ENCODE measurements around the gene NCAM1. TPM values are rescaled to one million over a fixed set of nuclear protein-coding genes. Genes with fewer than 3 reads are reported as not detected.

Gene NCAM1
- total RNA-seq, 4 donors from 2014 or later = 94.8 to 195 (median 150) TPM

GRCh38 chr11:113316256-113316655 lies 355.0 kb downstream of the NCAM1 start:
- no peak for DNase-seq
- Histone ChIP-seq H3K4me3 (replicated peaks in 1 of 3) (no peak overlapping the region), H3K4me1 (peaks cover 6 to 14% of the 10 kb centered on the region in 2 donors), H3K27me3 (no peaks in the 10 kb centered on the region), H3K9me3 (no peaks in the 10 kb centered on the region), H3K27ac (no peak overlapping the region), H3K36me3 (peaks cover 0 to 4% of the 10 kb centered on the region in 2 donors)
- 87 to 91% methylated on average over 1 of the region's 1 CpG for WGBS, 2 donors
- TF ChIP-seq, protein P1, sequence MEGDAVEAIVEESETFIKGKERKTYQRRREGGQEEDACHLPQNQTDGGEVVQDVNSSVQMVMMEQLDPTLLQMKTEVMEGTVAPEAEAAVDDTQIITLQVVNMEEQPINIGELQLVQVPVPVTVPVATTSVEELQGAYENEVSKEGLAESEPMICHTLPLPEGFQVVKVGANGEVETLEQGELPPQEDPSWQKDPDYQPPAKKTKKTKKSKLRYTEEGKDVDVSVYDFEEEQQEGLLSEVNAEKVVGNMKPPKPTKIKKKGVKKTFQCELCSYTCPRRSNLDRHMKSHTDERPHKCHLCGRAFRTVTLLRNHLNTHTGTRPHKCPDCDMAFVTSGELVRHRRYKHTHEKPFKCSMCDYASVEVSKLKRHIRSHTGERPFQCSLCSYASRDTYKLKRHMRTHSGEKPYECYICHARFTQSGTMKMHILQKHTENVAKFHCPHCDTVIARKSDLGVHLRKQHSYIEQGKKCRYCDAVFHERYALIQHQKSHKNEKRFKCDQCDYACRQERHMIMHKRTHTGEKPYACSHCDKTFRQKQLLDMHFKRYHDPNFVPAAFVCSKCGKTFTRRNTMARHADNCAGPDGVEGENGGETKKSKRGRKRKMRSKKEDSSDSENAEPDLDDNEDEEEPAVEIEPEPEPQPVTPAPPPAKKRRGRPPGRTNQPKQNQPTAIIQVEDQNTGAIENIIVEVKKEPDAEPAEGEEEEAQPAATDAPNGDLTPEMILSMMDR (IDR thresholded peaks at IDR 0.05) = no peak
- no peak for TF ChIP-seq POLR2A (IDR thresholded peaks at IDR 0.05)
- intact Hi-C loops (cut with DNase I) = no loop called here

DNA sequence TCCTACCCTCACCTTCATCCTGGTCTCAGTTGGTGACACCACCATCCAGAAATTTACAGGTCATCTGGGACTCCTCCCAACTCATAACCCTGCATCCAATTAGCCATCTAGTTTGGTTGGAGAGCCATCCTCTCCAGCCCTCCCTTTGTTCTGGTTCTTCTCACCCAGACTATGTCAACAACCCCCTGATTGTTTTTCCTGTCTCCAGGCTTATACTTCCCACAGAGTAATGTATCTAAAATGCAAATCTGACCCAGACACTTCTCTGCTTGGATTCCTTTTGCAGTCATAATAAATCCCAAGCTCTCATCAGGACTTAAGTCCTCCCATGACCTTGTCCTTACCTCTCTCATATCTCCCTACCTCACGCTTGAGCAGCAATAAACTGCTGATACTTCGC lies 356.1 kb downstream of the NCAM1 start:
- DNase-seq = no peak
- H3K27me3 ChIP-seq = no peaks in the 10 kb centered on the region
- peaks cover 6 to 14% of the 10 kb centered on the region in 2 donors for H3K4me1 ChIP-seq
- intact Hi-C loops (cut with DNase I) = no loop called here
- no peak overlapping the region for H3K4me3 ChIP-seq (replicated peaks in 1 of 3)
- peaks cover 0 to 4% of the 10 kb centered on the region in 2 donors for H3K36me3 ChIP-seq
- WGBS, 2 donors = 96 to 98% methylated on average over 2 of the region's 2 CpGs
- H3K27ac ChIP-seq = no peak overlapping the region
- no peaks in the 10 kb centered on the region for H3K9me3 ChIP-seq
- TF ChIP-seq, protein P1 (IDR thresholded peaks at IDR 0.05) = no peak
- TF ChIP-seq POLR2A (IDR thresholded peaks at IDR 0.05) = no peak

DNA sequence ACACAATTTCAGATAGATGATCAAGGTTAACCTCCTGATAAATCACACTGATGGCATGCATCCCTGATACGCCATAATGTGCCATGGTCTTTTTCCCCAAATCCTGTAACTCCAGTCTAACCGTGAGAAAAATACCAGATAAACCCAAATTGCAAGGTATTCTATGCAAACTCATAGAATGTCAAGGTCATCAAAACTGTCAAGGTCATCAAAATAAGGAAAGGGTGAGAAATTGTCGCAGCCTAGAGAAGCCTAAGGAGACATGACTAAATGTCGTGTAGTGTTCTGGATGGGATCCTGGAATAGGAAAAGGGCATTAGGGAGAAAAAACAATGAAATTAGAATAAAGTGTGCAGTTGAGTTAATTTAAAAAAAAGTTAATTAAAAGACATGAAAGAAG lies 357.9 kb downstream of the NCAM1 start:
- H3K4me3 ChIP-seq (replicated peaks in 1 of 3) = no peak overlapping the region
- H3K27ac ChIP-seq = no peak overlapping the region
- no peak for TF ChIP-seq POLR2A (IDR thresholded peaks at IDR 0.05)
- peaks cover 0 to 4% of the 10 kb centered on the region in 2 donors for H3K36me3 ChIP-seq
- no peaks in the 10 kb centered on the region for H3K9me3 ChIP-seq
- DNase-seq = no peak
- intact Hi-C loops (cut with DNase I) = no loop called here
- no peaks in the 10 kb centered on the region for H3K27me3 ChIP-seq
- WGBS, 2 donors = 95 to 98% methylated on average over 4 of the region's 4 CpGs
- H3K4me1 ChIP-seq = peaks cover 6 to 10% of the 10 kb centered on the region in 2 donors

- H3K27ac ChIP-seq = no peak overlapping the region
- intact Hi-C loops (cut with DNase I) = no loop called here
- WGBS, 2 donors = 63 to 87% methylated on average over 4 of the region's 4 CpGs
Measured at GRCh38 chr11:113322158-113322557, 360.9 kb downstream of the NCAM1 start.

GRCh38 chr11:113324250-113324649 lies 363.0 kb downstream of the NCAM1 start:
- H3K36me3 ChIP-seq = peaks cover 11 to 17% of the 10 kb centered on the region in 2 donors
- 95 to 97% methylated on average over 5 of the region's 5 CpGs for WGBS, 2 donors
- no peaks in the 10 kb centered on the region for H3K27me3 ChIP-seq
- no peak overlapping the region for H3K4me3 ChIP-seq (replicated peaks in 1 of 3)
- H3K4me1 ChIP-seq = no peaks in the 10 kb centered on the region
- DNase-seq = no peak
- TF ChIP-seq, protein P1 (IDR thresholded peaks at IDR 0.05) = no peak
- TF ChIP-seq POLR2A (IDR thresholded peaks at IDR 0.05) = no peak
- intact Hi-C loops (cut with DNase I) = no loop called here
- no peak overlapping the region for H3K27ac ChIP-seq
- H3K9me3 ChIP-seq = no peaks in the 10 kb centered on the region

More at GRCh38 chr11:113322158-113322557, 360.9 kb downstream of the NCAM1 start:
- no peaks in the 10 kb centered on the region for H3K27me3 ChIP-seq
- no peaks in the 10 kb centered on the region for H3K9me3 ChIP-seq
- peaks cover 11 to 16% of the 10 kb centered on the region in 2 donors for H3K36me3 ChIP-seq
- no peaks in the 10 kb centered on the region for H3K4me1 ChIP-seq
- no peak overlapping the region for H3K4me3 ChIP-seq (replicated peaks in 1 of 3)
- TF ChIP-seq, protein P1 (IDR thresholded peaks at IDR 0.05) = no peak
- no peak for TF ChIP-seq POLR2A (IDR thresholded peaks at IDR 0.05)
- DNase-seq = no peak

Small RNA genes within 50 kb of the gene (small RNA-seq; reads per million reads assigned to genes)
- gene RNU7-187P = not detected

All from thyroid gland (tissue), 4 donors.